GM18508 (cell line): ENCODE data around the gene WNT7B.

Experiments
- ATAC-seq: cut with Tn5 transposase; IDR thresholded peaks from one replicate; pipeline ENCODE4 v1.9.1; 2021; ENCODE audit warnings: moderate number of reproducible peaks; ENCODE audit not compliant: insufficient read depth, unreplicated experiment

The WNT7B gene

DNA sequence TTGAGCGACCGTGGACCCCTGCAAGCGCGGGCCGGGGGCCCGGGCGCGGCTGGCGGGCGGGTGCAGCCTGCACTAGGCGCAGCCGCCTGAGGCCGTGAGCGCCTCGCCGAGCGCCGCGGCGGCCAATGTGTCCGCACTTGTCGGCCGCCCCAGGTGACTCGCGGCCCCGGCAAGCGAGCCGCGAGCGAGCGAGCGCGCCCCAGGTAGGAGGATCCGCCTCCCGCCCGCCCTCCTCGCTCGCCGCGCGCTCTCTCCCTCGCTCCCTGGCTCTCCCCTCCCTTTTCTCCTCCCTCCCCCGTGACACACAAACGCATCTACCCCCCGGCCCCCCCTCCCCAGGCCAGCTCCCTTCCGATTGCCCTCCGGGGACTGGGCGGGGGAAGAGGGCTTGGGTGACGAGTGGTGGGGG, at the start of gene WNT7B:
WNT7B (minus strand) TSS at position 160 of the 409 bp plus-strand sequence. CDS start 408 bp downstream, outside the sequence.
- no peak for ATAC-seq

DNA sequence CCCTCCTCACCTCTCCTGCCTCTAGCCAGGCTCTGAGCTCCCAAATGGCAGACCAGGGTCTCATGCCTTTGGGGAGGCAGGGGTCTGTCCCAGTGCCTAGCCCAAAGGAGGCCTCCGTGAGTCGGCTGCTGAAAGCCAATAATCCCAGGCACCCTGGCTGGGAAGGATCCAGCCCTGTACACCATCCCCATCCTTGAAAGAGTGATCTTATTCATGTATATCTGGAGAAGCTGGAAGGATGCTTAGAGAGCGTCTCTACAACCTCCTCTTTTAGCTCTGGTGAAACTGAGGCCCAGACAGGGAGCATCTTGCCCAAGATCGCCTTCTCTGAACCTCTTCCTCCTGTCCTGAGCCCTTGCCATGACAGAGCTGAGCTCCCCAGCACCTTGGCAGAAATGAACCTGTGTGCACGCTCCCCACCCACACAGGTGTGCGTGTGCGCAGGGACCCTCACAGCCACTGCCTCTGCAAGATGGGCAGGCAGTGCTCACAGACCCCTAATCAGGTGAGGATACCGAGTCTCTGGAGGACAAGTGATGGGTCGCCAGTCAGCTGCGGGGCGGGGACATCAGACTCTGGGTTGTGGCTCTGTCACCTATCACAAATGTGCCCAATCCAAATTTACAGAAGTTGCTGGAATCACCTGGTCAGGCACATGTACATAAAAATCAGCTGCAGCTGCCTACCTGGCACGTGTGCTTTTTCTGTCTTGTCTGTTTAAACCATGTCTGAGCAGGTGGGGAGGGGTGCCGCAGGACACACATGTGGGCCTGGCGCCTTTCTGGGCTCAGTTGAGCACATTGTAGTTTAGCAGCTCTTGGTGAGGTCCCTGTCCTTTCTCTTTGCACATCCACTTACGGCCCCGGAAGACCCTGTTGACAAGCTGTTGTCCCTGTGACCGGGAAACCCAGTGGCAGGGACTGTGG, 49.3 kb upstream of the WNT7B start:
- no peak for ATAC-seq

DNA sequence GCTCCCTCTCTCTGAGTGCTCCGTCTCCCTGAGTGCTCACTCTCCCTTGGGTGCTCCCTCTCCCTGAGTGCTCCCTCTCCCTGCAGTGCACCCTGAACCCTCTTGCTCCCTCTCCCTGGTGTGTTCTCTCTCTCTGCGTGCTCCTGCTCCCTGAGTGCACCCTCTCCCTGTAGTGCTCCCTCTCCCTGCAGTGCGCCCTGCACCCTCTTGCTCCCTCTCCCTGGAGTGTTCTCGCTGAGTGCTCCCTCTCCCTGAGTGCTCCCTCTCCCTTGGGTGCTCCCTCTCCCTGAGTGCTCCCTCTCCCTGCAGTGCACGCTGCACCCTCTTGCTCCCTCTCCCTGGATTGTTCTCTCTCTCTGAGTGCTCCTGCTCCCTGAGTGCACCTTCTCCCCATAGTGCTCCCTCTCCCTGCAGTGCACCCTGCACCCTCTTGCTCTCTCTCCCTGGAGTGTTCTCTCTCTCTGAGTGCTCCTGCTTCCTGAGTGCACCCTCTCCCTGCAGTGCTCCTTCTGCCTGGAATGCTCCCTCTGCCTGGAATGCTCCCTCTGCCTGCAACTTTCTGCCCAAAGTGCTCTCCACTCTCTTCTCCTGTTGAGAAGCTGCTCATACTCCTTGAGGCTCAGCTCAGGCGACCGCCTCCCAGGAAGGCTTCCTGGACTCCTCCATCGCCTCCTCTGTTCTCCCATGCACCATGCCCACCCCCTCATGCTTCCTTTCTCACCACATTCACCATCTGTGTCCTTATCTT, 48.4 kb upstream of the WNT7B start:
- ATAC-seq: no peak

DNA sequence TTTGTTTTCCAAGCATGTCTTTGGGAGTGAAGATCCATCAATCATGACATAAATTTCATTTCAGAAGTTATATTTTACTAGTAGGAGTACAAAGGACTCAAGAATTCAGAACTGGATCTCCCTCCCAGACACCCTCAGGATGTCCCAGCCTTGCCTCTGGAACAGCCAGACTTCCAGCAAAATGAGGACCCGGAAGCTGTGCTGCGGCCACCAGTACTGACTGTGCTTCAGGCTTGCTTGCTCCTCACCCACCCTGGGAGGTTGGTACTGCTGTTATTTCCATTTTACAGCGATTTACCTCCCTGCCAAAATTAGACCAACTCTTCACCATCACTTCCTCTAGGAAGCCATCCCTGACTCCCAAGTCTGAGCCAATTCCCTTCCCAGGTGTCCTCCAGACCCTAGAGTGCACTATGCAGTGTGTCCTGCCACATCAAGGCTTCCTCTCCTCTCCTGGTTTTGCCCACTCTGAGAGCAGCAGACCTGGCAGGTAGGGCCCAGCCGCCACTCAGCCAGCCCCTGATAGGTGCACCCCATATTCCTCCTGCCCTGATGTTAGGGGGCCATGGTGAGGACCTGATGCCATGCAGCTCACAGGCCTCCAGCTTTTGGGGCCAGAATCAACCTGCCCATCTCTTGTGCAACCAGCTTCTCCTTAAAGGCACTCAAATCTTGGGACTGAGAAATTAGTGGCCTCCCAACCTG, 47.3 kb upstream of the WNT7B start:
- ATAC-seq: no peak

DNA sequence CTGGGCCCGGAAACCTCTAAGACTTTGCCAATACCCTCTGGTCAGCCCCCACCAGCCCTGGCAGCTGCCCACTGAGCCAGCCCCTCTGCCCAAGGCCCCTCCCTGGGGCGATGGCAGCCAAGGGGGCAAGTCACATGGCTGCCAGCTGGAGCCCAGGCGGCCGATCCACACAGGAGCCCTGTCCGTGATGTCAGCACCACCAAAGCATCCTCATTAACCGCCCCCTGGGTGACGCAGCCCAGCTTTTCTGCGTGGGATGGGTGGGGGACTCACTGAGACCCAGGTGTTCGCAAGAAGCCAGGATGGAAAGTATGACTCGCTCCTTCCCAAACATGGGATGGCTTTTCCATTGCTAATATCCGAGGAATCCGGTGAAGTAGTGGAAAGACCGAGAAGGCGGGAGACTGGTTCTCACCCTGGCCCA, 46.6 kb upstream of the WNT7B start:
- no peak for ATAC-seq

DNA sequence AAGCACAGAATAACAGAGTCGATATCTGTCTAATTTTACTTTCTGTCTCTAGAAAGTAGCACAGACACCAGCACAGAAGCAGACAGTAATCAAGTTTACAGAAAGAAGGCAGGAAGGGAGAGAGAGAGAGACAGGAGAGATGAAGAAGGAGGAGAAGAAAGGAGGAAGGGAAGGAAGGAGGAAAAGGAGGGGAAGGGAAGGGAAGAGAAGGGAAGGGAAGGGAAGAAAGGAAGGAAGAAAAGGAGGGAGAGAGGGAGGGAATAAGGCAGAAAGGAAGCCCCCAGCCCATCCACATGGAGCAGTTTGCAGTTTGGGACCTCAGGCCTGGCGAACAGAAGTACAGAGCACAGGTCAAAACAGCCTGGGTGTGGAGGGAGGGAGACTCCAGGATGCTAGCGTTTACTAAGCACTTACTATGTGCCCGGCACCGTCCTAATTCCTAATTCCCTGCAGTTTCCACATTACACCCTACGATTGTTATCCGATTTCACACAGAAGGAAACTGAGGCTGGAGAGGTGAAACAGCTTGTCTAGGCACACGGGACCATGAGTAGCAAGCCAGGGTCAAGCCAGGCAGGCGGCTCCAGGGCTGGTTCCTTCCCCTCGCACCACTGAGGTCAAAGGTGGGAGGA, 46.0 kb upstream of the WNT7B start:
- no peak for ATAC-seq

DNA sequence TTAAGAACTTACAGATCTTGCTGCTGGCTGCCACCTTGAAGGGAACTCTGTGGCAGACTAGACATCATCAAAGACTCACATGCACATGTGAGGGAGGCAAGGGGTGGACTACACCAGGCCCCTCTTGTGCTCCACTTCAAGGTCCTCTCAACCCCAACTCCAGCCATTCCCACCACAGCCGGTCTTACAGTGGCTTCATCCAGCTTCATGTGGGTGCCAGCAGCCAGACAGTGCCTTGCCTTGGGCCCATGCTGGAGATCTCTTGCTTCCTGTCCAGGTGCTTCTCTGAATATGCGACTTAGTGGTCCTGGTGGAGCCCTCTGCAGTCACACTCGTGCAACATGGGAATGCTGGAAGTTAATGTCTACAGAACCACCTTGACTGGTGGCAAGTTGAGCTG, 44.6 kb upstream of the WNT7B start:
- ATAC-seq: no peak

DNA sequence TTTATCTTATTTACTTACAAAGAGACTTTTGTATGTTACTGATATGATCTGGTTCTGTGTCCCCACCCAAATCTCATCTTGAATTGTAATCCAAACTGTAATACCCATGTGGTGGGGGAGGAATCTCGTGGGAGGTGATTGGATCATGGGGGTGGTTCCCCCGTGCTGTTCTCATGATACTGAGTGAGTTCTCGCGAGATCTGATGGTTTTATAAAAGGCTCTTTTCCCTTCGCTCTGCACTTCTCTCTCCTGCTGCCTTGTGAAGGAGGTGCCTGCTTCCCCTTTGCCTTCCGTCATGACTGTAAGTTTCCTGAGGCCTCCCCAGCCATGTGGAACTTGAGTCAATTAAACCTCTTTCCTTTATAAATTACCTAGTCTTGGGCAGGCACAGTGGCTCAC, 42.4 kb upstream of the WNT7B start:
- no peak for ATAC-seq

DNA sequence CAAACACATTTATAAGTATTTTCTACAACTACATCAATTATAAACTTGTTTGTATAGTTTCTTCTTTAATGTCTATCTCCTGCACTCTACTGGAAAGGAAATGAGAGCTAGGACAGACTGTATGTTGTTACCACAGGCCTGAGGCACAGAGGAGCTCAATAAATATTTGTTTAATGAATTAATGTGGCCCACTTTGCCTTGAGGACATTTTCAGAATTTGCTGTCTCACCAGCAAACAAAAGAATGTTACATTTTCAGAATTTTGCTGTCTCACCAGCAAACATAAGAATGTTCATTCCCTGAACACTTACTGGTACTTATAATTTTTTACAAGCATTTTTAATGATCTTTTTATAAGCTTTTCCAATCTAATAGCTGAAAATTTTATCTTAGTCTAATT, 41.9 kb upstream of the WNT7B start:
- ATAC-seq: no peak

DNA sequence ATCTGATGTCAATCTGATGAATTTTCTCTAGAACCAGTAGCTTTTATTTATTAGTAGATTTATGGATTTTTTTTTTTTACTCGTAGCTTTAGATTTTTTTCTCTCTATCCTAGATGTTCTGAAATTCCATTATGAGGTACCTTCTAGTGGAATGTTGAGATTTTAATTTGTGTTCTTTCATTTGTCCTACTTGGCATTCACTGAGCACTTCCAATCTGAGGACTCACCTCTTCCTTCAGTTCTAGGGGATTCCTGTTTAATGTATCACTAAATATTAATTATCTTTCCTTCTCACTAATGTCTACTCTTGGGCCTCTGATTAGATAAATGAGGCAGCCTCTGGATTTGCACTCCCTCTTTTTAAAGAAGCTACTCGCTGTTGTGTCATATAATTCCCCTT, 40.2 kb upstream of the WNT7B start:
- ATAC-seq: no peak

DNA sequence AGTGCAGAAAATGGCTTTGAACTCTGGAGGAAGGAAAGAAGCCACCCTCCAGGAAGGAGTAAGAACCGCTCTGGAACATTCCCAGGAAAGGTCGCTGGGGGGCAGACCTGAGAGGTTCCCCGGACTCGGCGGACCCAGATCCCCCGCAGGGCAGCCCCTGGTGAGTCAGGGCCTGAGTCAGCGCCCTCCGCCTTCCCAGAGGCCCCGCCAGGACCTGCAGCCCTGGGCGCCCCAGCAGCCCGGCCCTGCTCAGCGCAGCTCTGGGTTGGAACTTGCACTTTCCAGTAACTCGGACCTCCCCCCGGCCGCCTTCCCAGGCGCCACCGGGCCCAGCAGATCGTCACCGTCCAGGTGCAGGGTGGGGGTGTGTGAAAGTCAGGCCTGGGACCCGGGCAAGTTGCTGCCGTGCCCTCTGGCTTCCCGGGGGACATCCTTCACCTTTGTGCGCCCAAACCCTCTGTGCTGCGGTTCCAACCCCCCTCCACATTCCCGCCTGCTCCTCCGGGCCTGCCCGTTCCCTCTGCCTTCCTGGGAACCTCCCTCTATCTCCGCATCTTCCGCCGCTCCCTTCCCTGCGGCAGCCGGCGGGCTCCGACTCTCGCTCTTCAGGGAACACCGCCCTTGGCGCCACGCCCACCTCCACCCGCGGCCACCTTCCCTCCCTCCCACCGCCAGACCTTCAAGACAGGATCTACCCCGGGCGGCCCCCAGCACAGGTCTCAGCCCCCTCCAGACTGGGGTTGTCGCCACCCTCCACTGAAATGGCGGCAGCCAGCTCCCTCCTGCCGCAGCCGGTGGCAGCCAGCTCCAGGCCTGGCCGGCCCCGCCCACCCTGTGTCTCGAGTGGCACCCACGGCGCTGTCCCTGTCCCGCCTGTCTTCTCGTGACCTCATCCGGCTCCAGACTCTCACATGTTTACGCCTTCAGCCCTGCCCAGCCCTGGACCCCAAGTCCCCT, 36.8 kb upstream of the WNT7B start:
- no peak for ATAC-seq

DNA sequence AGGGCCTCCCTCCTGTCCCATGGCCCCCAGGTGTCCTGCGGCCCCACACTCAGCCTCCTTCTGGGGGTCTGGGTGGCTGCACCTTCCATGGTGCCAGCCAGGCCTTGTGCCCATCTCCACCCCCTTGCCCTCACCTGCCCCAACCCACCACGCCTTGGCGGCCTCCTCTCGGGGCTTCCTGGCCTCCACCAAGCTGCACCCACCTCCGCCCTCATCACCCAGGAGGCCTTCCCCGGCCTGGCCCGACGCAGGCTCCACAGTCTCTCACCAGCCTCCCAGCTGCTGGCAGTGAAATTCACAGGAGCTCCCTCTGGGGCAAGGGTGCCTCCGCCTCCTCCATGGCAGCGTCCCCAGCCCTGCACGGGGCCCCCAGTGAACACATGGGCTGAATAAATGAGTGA, 35.9 kb upstream of the WNT7B start:
- no peak for ATAC-seq

DNA sequence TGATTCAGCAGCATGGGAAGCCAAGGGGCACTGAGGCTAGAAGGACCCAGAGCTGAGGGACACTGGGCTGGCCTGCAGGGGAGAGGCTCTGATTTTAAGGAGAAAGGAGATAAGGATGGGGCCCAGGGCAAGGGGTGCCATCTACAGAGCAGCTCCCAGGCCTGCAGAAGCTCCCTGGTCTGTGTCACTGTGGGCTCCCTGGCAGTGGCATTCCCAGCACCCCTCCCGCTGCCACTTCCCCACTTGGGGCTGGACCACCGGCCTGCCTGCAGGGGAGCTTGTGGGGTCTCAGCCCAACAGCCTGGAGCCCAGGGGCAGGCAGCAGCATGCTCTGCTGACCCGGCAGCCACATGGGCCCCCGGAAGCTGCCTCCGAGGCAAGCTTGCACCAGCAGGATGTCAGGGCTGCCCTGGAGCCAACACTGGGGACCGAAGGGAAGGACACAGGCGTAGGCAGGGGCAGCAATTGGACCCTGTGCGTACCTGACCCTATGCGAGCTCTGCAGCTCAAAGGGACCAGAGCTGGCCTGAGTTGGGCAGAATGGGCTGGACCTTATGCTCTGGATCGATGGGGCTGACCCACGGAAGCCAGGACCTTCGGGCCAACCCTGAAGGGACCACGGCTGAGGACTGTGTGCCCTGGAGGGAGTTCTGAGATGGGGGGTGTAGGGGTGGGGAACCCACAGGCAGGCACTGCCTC, 35.4 kb upstream of the WNT7B start:
- no peak for ATAC-seq

DNA sequence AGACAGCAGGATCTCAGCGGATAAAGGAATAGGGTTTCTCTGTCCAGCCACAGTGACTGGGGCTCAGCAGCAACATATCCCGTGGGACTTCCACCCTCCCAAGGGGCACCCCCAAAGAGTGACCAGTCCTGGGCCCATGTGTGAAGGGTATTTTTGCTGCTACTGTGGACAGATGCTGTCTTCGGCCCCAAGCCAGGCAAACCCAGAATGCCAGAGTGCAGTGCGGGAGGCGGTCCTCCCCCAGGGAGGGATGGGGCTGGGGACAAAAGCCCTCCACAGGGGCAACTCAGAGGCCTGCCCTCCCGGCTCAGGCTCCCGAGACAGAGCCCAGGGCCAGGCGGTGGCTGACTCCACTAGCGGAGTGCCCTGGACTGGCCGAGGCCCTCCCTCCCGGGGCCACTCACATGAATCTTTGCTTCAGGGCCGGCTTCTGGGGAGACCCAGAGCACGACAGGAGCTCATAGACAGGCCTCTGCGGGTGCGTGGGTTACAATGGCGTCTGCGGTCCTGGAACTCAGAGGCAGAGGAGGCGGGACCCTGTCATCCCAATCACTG, 34.7 kb upstream of the WNT7B start:
- ATAC-seq: no peak

DNA sequence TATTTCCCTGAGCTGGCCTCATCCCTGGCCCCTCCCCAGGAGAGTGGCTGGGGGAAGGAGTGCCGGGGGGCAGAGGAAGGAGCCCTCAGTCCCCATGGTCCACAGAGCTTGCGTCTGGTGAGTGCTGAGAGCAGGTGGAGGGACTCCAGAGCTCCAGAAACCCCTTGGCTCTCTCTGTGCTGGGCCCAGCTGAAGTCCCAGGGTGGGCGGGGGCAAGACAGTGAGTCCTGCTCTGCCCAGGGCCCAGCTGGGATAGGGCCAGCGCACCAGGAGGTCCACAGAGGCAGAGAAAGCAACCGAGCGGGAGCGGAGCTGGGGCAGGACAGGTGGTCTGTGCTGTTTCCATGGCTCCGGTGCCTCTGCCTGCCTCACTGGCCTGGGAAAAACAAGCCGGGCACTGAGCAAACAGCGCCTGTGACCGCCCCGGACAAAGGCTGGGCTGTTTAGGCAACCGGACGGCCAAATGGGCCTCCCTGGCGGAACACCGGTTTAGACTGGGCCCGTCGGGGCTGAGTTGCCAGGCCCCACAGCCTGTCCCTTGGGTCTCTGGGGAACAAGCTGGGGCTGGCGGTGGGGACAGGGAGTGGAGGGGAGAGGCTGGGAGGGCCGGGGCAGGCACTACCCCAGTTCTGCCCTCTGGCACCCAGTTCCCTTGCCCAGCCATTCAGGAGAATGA, 34.1 kb upstream of the WNT7B start:
- no peak for ATAC-seq

DNA sequence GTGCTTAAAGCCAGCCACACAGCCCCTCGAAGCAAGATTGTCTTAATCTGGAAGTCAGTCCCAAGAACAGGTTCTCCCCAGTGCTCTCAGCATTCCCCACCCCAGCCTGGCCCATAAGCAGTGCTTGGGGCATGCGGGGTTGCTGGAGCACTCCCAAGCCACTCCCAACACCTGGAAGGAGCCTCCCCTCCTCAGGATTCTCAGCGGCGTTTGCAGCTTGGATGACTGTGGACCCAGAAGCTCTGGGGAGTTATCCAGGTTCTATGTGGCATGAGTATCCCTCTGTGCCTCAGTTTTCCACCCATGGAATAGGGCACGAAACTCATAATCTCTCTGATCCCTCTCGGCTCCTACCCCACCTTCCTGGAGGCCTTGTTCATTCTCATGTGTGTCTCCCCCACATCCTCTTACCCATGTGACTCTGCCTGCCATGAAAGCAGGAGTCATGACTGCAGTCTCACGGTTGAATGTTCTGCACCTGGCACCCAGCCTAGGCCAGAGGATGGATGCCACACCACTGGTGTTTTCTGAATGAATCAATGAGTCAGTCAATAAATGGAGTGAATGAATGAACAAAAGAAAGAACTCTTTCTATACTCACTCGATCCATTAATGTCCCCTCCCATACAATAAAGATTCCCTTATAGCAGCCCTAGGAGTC, 33.4 kb upstream of the WNT7B start:
- no peak for ATAC-seq

DNA sequence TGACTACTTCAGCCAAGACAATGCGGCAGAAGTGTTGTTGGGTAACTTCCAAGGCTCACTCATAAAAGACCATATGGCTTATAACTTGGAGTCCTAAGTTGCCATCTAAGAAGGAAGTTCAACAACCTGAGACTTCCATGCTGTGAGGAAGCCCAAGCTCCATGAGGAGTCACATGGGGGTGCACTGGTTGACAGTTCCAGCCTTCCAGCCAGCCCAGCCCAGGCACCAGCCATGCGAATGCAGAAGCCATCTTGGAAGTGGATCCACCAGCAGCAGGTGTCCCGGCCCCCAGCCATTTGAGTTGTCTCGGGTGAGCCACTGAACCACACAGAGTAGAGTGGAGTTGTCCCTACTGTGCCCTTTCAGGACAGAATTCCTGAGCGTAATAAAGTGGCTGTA, 32.8 kb upstream of the WNT7B start:
- no peak for ATAC-seq
